DND-41 (cell line): Measurements from ENCODE around the gene FOXP4.

Source experiments
- ATAC-seq: fragments of 200-7000 bp; cut with Tn5 transposase; 3 replicates; pipeline ENCODE4 v1.9.1; 2021; ENCODE audit warnings: low read depth; ENCODE audit not compliant: insufficient read depth
- DNase-seq: peaks from one replicate; pipeline ENCODE4 v3.0.0-alpha.2; 2020
- H2AFZ ChIP-seq: 2 replicates; pipeline ENCODE4 v1.6.0; 2012; ENCODE audit warnings: low read depth, low read length
- H3K27ac ChIP-seq: 2 replicates; pipeline ENCODE4 v1.5.1; 2012; ENCODE audit warnings: low read length, inconsistent platforms
- H3K27me3 ChIP-seq: fragments of 200-600 bp; sonication (generic); 2 replicates; pipeline ENCODE4 v1.6.0; 2012; ENCODE audit warnings: low read length, mild to moderate bottlenecking, inconsistent platforms; ENCODE audit not compliant: insufficient read depth, poor library complexity
- H3K36me3 ChIP-seq: 2 replicates; pipeline ENCODE4 v1.5.1; 2012; ENCODE audit warnings: low read length, inconsistent platforms; ENCODE audit not compliant: insufficient read depth
- H3K4me1 ChIP-seq: 2 replicates; pipeline ENCODE4 v1.5.1; 2012; ENCODE audit warnings: mild to moderate bottlenecking, low read length; ENCODE audit not compliant: insufficient read depth
- H3K4me2 ChIP-seq: 2 replicates; pipeline ENCODE4 v1.6.0; 2012; ENCODE audit warnings: mild to moderate bottlenecking, moderate library complexity, low read length, inconsistent platforms; ENCODE audit not compliant: insufficient read depth
- H3K4me3 ChIP-seq, 2 experiments: fragments of 200-600 bp in 1 of 2; shearing (Covaris generic) in 1 of 2; 2 replicates each; pipeline ENCODE4 v1.5.1; 2012 to 2016; ENCODE audit warnings: inconsistent platforms in 2 of 2, low read length in 2 of 2, mild to moderate bottlenecking in 2 of 2, low read depth in 1 of 2, moderate library complexity in 1 of 2
- H3K79me2 ChIP-seq: 2 replicates; pipeline ENCODE4 v1.6.0; 2012; ENCODE audit warnings: low read length, inconsistent platforms; ENCODE audit not compliant: insufficient read depth
- H3K9ac ChIP-seq: 2 replicates; pipeline ENCODE4 v1.6.0; 2012; ENCODE audit warnings: low read depth, mild to moderate bottlenecking, inconsistent platforms, low read length, moderate library complexity
- H3K9me3 ChIP-seq: 2 replicates; pipeline ENCODE4 v1.5.1; 2012; ENCODE audit warnings: low read length, moderate library complexity, mild to moderate bottlenecking, inconsistent platforms; ENCODE audit not compliant: insufficient read depth, severe bottlenecking
- H4K20me1 ChIP-seq: 2 replicates; pipeline ENCODE4 v1.6.0; 2012; ENCODE audit warnings: low read length; ENCODE audit not compliant: insufficient read depth
- EZH2 ChIP-seq: IDR thresholded peaks from 3 replicates; pipeline ENCODE4 v1.6.1; 2012; ENCODE audit warnings: borderline replicate concordance, low read depth, mild to moderate bottlenecking, moderate library complexity, low read length, inconsistent platforms; ENCODE audit not compliant: severe bottlenecking
- TF ChIP-seq, protein P1 (sequence below): IDR thresholded peaks from 2 replicates; pipeline ENCODE4 v1.5.1; 2012; ENCODE audit warnings: borderline replicate concordance, low read length, moderate library complexity, mild to moderate bottlenecking; ENCODE audit not compliant: poor library complexity, severe bottlenecking; ENCODE audit errors: extremely low read depth

The FOXP4 gene

DNA sequence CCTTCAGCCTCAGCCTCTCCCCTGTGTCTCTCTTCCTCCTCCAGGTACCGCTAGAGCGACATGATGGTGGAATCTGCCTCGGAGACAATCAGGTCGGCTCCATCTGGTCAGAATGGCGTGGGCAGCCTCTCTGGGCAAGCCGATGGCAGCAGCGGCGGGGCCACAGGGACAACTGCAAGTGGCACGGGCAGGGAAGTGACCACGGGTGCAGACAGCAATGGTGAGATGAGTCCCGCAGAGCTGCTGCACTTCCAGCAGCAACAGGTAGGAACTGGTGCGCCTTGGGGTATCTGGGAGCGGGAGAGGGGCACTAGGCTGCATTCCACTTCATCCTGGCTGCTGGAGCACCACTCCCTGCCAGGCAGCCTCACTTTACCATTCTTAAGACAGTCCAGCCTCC lies 19.5 kb downstream of the FOXP4 start:
- DNase-seq (no peak), ATAC-seq (no peak)
- H3K79me2 ChIP-seq = peaks cover 37% of the 10 kb centered on the region
- H3K4me1 ChIP-seq = peaks cover 19% of the 10 kb centered on the region
- H3K9me3 ChIP-seq = no peaks in the 10 kb centered on the region
- no peak overlapping the region for H3K9ac ChIP-seq
- H3K4me2 ChIP-seq = no peak overlapping the region
- no peak overlapping the region for H2AFZ ChIP-seq
- no peaks in the 10 kb centered on the region for H3K27me3 ChIP-seq
- H3K4me3 ChIP-seq = no peak overlapping the region
- H4K20me1 ChIP-seq = peaks cover 51% of the 10 kb centered on the region
- H3K27ac ChIP-seq = no peak overlapping the region
- H3K36me3 ChIP-seq = peaks cover 60% of the 10 kb centered on the region
- TF ChIP-seq, protein P1, sequence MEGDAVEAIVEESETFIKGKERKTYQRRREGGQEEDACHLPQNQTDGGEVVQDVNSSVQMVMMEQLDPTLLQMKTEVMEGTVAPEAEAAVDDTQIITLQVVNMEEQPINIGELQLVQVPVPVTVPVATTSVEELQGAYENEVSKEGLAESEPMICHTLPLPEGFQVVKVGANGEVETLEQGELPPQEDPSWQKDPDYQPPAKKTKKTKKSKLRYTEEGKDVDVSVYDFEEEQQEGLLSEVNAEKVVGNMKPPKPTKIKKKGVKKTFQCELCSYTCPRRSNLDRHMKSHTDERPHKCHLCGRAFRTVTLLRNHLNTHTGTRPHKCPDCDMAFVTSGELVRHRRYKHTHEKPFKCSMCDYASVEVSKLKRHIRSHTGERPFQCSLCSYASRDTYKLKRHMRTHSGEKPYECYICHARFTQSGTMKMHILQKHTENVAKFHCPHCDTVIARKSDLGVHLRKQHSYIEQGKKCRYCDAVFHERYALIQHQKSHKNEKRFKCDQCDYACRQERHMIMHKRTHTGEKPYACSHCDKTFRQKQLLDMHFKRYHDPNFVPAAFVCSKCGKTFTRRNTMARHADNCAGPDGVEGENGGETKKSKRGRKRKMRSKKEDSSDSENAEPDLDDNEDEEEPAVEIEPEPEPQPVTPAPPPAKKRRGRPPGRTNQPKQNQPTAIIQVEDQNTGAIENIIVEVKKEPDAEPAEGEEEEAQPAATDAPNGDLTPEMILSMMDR = no peak
- no peak for TF ChIP-seq EZH2

GRCh38 chr6:41566961-41567360 lies 20.8 kb downstream of the FOXP4 start:
- Histone ChIP-seq H3K4me2 (no peak overlapping the region), H3K4me1 (peaks cover 7% of the 10 kb centered on the region), H3K27me3 (no peaks in the 10 kb centered on the region), H3K9ac (no peak overlapping the region), H3K4me3 (no peak overlapping the region), H3K36me3 (peaks cover 71% of the 10 kb centered on the region), H3K9me3 (no peaks in the 10 kb centered on the region), H4K20me1 (peaks cover 42% of the 10 kb centered on the region), H3K27ac (no peak overlapping the region), H2AFZ (no peak overlapping the region), H3K79me2 (peaks cover 27% of the 10 kb centered on the region)
- TF ChIP-seq, protein P1 = no peak
- TF ChIP-seq EZH2 = no peak
- ATAC-seq = no peak
- no peak for DNase-seq

- H3K27ac ChIP-seq = no peak overlapping the region
- H2AFZ ChIP-seq = no peak overlapping the region
- H3K4me2 ChIP-seq = no peak overlapping the region
- no peaks in the 10 kb centered on the region for H3K27me3 ChIP-seq
- DNase-seq (no peak), ATAC-seq (no peak)
- no peaks in the 10 kb centered on the region for H3K4me1 ChIP-seq
- H3K79me2 ChIP-seq = peaks cover 20% of the 10 kb centered on the region
- peaks cover 34% of the 10 kb centered on the region for H4K20me1 ChIP-seq
- no peak overlapping the region for H3K9ac ChIP-seq
- no peak overlapping the region for H3K4me3 ChIP-seq
- TF ChIP-seq, protein P1 = no peak
- TF ChIP-seq EZH2 = no peak
- H3K9me3 ChIP-seq = no peaks in the 10 kb centered on the region
- peaks cover 74% of the 10 kb centered on the region for H3K36me3 ChIP-seq
Observed at GRCh38 chr6:41567684-41568083, 21.5 kb downstream of the FOXP4 start.

- H3K27ac ChIP-seq = no peak overlapping the region
- H3K79me2 ChIP-seq = peaks cover 15% of the 10 kb centered on the region
- no peak for TF ChIP-seq EZH2
- TF ChIP-seq, protein P1 = no peak
- H4K20me1 ChIP-seq = peaks cover 29% of the 10 kb centered on the region; the same call in 1 of the 2 replicates
- H2AFZ ChIP-seq = no peak overlapping the region
- H3K4me2 ChIP-seq = no peak overlapping the region
- H3K36me3 ChIP-seq = peaks cover 75% of the 10 kb centered on the region
- H3K9me3 ChIP-seq = no peaks in the 10 kb centered on the region
- DNase-seq (no peak), ATAC-seq (no peak)
- no peaks in the 10 kb centered on the region for H3K4me1 ChIP-seq
- H3K27me3 ChIP-seq = no peaks in the 10 kb centered on the region
- H3K4me3 ChIP-seq = no peak overlapping the region
- H3K9ac ChIP-seq = no peak overlapping the region
Observed at GRCh38 chr6:41568202-41568584, 22.0 kb downstream of the FOXP4 start.
